Osteocyte (in vitro differentiated cells): ENCODE measurements around the gene CD1E. TPM values are rescaled to one million over a fixed set of nuclear protein-coding genes. Genes with fewer than 3 reads are reported as not detected.

Source experiments
- DNase-seq: peaks from one replicate; pipeline ENCODE4 v3.0.0; 2021; ENCODE audit warnings: mixed read lengths; ENCODE audit not compliant: unreplicated experiment; ENCODE audit errors: extremely low spot score
- H3K27ac Mint-ChIP-seq: one replicate; pipeline ENCODE4 v1.8.0; 2021; ENCODE audit warnings: mild to moderate bottlenecking, mixed read lengths; ENCODE audit not compliant: unreplicated experiment
- H3K27me3 Mint-ChIP-seq: one replicate; pipeline ENCODE4 v1.8.0; 2021; ENCODE audit warnings: mixed read lengths; ENCODE audit not compliant: unreplicated experiment
- H3K36me3 Mint-ChIP-seq: one replicate; pipeline ENCODE4 v1.8.0; 2021; ENCODE audit warnings: mixed read lengths; ENCODE audit not compliant: unreplicated experiment
- H3K4me1 Mint-ChIP-seq: one replicate; pipeline ENCODE4 v1.8.0; 2021; ENCODE audit warnings: mixed read lengths; ENCODE audit not compliant: unreplicated experiment
- H3K4me3 Mint-ChIP-seq: one replicate; pipeline ENCODE4 v1.8.0; 2021; ENCODE audit warnings: mild to moderate bottlenecking, moderate library complexity, mixed read lengths; ENCODE audit not compliant: unreplicated experiment
- H3K9me3 Mint-ChIP-seq: one replicate; pipeline ENCODE4 v1.8.0; 2021; ENCODE audit warnings: mixed read lengths; ENCODE audit not compliant: unreplicated experiment
- total RNA-seq: library from RNA; stranded (reverse); gene quantifications from 2 replicates; pipeline ENCODE4 v1.2.1, GENCODE V29; 2021
- TF ChIP-seq, protein P1 (sequence below): fragments of 200-600 bp; sonication (generic); IDR thresholded peaks from 2 replicates; pipeline ENCODE4 v1.5.0; 2021; ENCODE audit warnings: antibody characterized with exemption, mild to moderate bottlenecking, moderate library complexity

Gene CD1E
- total RNA-seq, 1 donor from 2014 or later = not detected

DNA sequence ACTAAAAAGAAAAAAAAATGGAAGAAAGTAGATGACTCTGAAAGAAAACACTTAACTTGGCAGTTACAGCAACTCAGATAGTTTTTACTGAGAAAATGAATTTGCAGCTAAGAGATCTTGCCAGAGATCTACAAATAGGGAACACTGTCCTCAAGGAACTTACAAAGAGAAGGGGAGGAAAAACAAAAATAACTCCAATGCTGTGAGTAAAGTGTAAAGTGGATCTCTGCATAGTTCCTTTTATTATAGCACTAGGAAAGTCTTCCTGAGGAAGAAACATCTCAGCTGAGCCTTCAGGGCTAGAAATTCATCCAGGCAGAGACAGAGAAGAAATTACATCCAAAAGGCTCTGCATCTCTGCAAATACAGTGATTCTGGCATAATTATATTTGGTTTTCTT lies 26.2 kb upstream of the CD1E start:
- DNase-seq = no peak
- Mint-ChIP-seq H3K27ac (no peak overlapping the region), H3K27me3 (no peaks in the 10 kb centered on the region), H3K4me1 (no peaks in the 10 kb centered on the region), H3K4me3 (no peak overlapping the region), H3K9me3 (peaks cover 4% of the 10 kb centered on the region), H3K36me3 (no peaks in the 10 kb centered on the region)
- TF ChIP-seq, protein P1, sequence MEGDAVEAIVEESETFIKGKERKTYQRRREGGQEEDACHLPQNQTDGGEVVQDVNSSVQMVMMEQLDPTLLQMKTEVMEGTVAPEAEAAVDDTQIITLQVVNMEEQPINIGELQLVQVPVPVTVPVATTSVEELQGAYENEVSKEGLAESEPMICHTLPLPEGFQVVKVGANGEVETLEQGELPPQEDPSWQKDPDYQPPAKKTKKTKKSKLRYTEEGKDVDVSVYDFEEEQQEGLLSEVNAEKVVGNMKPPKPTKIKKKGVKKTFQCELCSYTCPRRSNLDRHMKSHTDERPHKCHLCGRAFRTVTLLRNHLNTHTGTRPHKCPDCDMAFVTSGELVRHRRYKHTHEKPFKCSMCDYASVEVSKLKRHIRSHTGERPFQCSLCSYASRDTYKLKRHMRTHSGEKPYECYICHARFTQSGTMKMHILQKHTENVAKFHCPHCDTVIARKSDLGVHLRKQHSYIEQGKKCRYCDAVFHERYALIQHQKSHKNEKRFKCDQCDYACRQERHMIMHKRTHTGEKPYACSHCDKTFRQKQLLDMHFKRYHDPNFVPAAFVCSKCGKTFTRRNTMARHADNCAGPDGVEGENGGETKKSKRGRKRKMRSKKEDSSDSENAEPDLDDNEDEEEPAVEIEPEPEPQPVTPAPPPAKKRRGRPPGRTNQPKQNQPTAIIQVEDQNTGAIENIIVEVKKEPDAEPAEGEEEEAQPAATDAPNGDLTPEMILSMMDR = no peak

GRCh38 chr1:158328426-158328825 lies 25.3 kb upstream of the CD1E start:
- DNase-seq = no peak
- Mint-ChIP-seq H3K9me3 (no peaks in the 10 kb centered on the region), H3K36me3 (no peaks in the 10 kb centered on the region), H3K27me3 (no peaks in the 10 kb centered on the region), H3K27ac (no peak overlapping the region), H3K4me3 (no peak overlapping the region), H3K4me1 (no peaks in the 10 kb centered on the region)
- TF ChIP-seq, protein P1 = no peak

- Mint-ChIP-seq H3K27ac (no peak overlapping the region), H3K4me3 (no peak overlapping the region)
Measured at GRCh38 chr1:158329300-158329699, 24.4 kb upstream of the CD1E start.

GRCh38 chr1:158329733-158330132 lies 24.0 kb upstream of the CD1E start:
- Mint-ChIP-seq H3K36me3 (no peaks in the 10 kb centered on the region), H3K4me3 (no peak overlapping the region), H3K9me3 (no peaks in the 10 kb centered on the region), H3K27ac (no peak overlapping the region), H3K27me3 (no peaks in the 10 kb centered on the region), H3K4me1 (no peaks in the 10 kb centered on the region)
- TF ChIP-seq, protein P1 = no peak
- DNase-seq = no peak

More at GRCh38 chr1:158329300-158329699, 24.4 kb upstream of the CD1E start:
- Mint-ChIP-seq H3K36me3 (no peaks in the 10 kb centered on the region), H3K9me3 (no peaks in the 10 kb centered on the region), H3K27me3 (no peaks in the 10 kb centered on the region), H3K4me1 (no peaks in the 10 kb centered on the region)
- no peak for DNase-seq
- TF ChIP-seq, protein P1 = no peak

DNA sequence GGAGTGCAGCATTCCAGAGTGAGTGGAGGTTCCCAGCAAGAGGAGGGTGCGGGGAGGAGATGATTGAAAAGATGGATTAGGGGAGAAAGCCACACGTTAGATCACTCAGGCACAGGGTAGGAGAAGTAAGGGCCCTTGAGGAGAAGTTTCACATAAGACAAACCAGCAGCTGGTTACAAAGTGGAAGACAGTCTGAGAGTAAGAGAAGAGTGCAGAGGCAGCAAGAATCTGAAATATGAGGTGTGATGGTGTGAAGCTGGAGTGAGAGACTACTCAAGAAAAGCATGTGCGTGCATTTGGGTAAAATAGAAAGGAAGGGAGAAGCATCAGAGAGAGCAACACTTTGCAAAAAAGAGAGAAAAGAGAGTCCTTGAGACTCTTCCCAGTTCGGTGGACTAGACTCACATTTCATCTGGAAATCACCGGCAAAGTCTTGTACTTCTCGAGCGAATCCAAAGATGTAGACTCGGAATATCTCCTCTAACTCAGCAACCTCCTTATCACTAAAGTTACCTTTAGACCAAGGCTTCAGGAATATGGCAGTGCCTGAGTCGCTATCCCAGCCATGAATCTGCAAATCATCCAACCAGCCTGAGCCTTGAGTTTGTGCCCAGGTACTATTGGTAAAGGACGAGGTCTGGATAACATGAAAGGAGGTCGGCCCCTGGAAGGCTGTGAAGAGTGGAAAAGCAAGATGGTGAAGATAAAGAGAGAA lies 23.1 kb upstream of the CD1E start:
- Mint-ChIP-seq H3K27me3 (no peaks in the 10 kb centered on the region), H3K27ac (no peak overlapping the region), H3K4me3 (no peak overlapping the region), H3K4me1 (no peaks in the 10 kb centered on the region), H3K36me3 (no peaks in the 10 kb centered on the region), H3K9me3 (no peaks in the 10 kb centered on the region)
- TF ChIP-seq, protein P1 = no peak
- DNase-seq = no peak
